LoVo (cell line): ENCODE measurements around the gene CHID1.

Source experiments
- DNase-seq: peaks from one replicate; pipeline ENCODE4 v3.0.0-alpha.2; 2016; ENCODE audit warnings: low spot score

Gene CHID1

DNA sequence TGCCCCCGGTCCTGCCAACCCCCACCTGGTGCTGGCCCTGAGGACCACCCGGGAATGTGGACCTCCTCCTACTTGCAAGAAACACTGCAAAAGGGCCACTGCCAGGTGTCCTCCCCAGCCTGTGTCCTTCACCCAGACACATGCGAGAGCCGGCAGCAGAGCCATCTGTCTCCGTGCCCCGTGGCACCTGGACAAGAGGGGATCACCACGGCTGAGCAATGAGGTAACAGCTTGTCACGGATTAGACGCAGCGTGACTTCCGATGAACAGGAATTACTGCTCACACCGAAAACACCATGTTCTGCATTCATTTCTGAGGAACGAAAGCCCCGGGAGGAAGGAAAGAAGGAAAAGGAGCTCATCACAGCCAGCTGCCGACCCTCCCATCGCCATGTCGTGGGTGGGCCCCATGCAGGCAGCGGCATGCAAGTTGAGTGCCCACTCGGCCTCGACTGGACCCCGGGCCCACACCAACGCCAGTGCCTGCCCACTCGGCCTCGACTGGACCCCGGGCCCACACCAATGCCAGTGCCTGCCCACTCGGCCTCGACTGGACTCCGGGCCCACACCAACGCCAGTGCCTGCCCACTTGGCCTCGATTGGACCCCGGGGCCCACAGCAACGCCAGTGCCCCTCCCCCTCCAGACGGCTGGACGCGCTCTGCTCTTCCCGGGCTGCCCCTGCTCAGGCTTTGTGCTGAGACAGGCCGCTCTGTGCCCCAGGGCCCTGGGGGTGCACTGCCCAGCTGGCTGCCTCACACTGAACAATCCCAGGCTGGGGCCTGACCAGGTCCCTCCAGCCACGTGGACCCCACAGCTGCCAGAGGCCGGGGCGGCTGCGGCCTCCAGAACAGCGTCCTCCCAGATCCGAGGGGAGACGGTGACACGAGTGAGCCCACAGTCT is 22.0 kb downstream of the CHID1 start:
- no peak for DNase-seq

DNA sequence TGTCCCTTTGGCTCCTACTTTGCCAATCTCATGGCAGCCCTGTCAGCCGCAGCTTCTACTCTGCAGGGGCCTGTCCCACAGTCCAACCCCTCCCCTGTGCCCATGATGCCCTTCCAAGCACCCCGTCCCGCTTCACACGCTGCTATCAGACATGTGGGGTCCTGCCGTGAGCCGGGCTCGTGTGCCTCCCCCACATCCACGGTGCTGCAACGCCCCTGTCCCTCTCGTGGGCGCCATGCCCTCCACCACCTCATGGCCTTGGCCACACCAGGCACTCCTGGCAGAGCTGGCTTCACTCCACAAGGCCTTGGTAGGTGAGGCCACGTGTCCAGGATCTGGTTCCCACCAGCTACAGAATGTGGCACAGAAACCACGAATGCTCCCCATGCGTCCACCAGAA is 23.0 kb downstream of the CHID1 start:
- no peak for DNase-seq

DNA sequence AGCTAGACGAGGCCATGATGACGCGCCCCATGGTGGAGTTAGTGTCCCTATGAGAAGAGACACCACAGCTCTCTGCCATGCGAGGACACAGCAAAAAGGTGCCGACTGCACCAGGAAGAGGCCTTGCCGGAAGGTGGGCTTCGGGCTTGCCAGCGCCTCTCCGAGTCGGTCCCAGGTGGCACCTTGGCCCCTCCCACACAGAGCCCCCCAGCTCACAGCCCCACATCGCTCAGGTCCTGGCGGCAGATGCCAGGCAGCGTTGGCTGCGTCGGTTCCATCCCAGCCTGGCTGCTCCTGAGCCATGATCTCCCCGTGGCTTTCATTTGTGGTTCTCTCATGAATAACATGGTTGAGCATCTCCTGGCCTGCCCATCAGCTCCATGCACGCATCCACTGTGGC is 24.0 kb downstream of the CHID1 start:
- DNase-seq, result no peak

DNA sequence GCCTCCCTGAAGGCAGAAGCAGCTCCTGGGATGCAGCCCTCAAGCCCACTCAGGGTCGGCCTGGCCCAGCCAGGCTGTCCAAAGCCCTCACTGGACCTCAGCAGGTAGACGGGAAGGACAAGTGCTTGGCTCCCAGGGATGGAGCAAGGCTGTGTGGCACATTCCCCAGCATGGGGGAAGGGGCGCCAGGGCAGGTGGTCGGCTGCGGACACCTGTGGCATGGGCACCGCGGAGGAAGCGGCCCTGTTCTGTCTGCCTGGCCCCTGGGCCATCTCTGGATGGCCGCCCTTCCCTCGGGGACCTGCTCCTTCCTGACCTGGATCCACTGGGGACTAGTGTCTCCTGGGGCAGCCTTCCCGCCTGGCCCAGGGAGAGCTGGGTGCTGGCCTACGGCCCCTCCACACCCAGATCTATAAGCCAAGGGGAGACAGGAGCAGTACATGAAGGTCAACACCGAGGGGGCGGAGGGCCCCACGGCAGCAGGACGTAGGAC is 26.0 kb downstream of the CHID1 start:
- DNase-seq, result no peak

DNA sequence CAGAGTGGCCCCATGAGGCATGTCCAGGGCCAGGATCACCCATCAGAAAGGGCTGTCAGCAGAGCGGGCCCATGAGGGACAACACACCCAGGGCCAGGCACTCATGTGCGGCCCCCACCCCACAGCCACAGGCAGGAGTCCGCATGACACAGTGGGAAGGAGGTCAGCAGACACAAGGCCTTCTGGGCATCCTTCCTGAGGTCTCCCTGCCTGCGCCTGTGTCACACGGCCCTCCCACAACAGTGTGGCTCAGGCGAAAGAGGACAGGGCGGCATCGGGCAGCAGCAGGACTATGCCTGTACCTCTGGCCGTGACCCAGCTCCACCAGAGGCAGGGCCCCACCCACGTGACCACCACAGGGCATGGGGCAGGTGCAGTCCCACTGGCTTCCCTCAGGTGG is 27.1 kb downstream of the CHID1 start:
- DNase-seq, result no peak

DNA sequence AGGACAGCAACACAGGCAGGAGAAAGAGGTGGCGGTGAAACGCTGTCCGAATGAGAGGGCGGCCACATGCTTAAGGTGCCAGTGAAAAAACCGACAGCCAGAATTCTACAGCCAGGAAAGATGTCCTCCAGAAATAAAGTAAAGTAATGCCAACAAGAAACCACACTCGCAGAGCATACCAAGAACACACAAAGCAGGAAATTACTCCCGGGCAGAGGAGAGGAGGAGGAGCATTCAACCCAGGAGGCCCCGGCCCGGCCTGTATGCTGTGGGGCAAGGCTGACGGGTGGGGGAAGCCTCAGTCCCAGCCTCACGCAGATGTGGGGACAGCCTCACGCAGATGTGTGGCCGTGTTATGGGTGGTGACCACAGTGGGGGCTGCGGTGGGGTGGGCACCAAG is 28.0 kb downstream of the CHID1 start:
- DNase-seq, result no peak

DNA sequence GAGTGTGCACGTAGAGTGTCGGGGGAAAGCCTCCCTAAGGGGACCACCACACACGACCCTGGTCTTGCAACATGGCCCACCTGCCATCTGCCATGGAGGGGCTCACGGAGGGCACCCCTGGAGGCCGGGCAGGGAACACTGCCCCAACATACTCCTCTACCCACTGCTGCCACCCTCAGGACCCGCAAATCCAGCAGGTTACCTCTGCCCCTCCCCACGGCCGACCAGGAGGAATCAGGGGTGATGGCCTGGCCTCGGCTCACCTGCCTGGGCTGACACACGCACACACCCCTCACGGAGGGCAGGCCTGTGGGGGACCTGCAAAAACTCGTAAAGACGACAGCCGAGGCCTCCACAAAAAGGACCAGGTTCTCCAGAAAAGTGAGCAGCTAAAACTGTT is 30.2 kb downstream of the CHID1 start:
- DNase-seq, result no peak

DNA sequence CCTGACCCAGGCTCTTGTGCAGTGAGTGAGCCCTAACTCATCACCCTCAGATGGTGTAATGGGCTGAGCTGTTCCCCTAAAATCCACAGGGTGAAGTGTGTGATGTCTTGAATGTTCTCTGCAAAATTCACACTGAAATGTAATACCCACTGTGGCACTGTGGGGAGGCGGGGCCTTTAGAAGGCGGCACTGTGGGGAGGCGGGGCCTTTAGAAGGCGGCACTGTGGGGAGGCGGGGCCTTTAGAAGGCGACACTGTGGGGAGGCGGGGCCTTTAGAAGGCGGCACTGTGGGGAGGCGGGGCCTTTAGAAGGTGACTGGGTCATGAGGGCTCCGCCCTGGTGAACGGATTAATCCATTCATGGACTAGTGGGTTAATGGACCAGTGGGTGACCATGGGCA is 33.0 kb downstream of the CHID1 start:
- DNase-seq, result no peak

DNA sequence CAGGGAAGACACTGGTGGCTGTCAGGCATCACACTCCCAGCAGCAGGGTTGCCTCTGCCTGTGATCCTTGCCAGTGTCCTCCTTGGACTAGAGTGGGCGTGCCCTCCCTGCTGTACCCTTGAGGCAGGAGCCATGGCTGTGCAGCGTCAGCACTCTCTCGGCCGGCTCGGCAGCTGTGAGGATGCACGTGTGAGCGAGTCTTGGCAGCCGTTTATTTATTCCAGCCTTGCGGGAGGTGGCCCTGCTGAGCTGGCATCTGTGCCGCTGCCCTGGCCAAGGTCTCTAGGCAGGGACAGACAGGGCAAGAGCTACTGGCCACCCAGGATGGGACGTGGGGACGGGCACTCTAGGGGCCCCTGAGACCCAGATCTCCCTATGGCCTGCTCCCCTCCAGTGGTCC is 34.1 kb downstream of the CHID1 start:
- DNase-seq, result no peak

DNA sequence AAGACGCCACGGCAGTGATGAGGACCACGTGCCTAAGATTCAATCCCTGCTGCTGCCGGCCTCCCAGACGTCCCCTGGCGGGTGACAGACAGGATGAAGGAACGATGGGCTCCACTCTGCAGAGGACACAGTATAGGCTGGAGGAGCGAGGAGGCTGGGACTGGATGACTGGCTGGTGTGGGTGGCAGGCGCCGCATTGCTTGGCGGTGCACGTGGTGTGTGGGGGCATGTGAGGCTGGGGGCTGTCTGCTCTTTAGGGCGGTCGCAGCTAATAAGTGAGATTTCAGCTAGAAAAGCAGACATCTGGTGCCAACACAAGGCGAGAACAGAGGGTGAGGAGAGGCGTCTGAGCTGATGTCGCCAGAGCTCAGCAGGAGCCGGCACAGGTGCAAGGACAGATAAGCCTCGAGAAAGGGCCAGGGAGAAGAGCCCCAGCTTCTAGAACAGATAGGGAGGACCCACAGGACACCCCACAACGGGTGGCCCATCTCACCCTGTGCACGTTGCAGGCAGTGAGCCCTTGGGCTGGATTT is 34.8 kb downstream of the CHID1 start:
- no peak for DNase-seq

DNA sequence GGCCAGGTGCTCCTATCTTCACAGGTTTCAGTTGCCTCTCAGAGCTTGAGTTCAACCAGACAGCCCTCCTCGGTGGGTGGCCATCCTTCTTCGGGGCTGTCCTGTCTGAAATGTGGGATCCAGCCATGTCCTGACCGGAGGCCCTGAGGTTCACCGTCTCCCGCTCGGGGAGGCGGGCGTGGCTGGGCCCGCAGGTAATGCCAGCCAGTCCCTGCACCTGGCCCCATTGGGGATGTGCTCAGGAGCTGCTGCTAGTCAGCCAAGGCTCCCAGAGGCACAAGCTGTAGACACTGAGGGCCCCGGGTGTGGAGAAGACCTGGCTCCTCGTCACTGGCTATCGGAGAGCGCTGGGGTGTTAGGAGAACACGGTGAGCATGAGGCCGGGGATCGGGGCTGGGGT is 35.4 kb downstream of the CHID1 start:
- DNase-seq, result no peak

DNA sequence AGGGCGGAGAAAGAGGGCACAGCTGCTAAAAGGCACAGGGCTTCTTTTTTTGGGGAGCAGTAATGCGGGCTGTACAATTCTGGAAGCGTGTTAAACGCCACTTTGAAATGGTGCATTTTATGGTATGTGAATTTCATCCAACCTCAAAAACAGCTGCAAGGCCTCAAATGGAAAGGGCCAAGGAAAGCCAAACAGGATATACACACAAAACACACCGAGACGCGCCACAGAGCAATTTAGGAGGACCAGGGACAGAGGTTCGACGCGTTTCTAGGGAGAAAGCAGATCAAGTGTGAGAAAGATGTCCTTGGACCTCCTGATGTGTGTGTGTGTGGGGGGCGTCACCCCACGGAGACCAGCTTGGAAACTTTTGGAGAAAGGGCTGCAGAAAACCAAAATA is 36.9 kb downstream of the CHID1 start:
- DNase-seq, result no peak

DNA sequence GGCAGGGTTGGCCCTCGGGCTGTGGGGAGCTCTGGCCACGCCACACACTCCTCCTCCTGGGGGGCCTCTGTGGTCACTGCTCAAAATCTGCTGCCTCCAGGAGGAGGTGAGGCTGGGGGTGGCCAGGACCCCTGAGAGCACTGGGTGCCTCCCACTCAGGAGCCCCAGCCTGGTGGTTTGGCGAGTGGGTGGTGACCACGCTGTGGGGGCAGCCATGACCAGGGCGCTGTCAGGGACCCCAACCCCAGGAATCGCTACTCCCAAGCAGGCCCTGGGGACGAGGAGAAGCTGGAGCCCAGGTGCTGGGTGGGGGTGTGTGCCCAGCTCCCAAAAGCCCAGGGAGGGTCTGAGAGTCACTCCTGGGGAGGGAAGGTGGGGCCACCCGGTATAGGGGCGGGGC is 37.8 kb downstream of the CHID1 start:
- no peak for DNase-seq

DNA sequence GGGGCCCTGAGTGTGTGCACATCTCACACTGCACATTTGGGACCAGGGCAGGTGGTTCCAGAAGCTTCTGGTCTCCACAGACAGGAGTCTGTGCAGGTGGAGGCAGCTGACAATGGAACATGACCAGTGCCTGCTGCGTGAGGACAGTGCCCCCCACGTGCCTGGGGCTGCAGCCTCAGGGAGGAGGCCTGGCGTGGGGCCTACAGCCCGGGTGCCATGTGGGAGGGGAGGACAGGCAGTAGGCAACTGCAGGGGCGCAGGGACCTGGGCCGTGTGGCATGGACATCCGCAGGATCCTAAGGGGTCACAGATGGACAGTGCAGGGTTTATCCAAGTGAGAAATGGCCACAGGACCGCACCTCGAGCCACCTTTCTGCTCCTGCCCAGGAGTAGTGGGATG is 39.1 kb downstream of the CHID1 start:
- no peak for DNase-seq

DNA sequence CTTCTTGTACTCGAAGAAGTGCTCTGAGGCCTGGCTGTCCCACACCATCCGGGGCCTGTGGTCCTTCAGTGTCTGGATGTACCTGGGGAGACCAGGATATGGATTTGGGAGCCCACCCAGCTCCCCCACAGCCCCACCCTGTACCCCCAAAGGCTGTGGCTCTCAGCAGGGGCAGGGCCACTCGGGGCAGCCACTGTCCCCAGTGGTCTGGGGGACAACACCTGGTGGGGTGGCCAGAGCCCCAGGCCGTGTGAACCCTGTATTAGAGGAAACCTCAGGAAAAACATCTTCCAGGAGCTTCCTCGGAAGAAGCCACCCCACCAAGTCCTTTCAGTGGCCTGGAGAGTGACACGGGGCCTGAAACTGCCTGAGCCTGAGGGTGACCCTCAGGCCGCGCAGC is 40.2 kb downstream of the CHID1 start:
- no peak for DNase-seq

DNA sequence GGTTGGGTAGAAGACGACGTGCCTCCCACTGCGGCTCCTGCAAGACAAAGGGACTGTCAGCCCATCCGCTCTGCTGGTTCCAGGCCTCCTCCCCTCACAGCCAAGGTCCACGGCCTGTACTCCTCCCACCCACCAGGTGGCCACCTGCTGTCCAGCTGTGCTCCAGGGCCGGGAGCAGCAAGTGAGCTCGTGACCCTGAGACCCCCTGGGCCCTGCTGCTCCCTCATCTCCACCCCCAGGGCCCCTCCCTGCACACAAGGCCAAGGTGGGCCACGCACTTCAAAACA is 40.5 kb downstream of the CHID1 start:
- no peak for DNase-seq

DNA sequence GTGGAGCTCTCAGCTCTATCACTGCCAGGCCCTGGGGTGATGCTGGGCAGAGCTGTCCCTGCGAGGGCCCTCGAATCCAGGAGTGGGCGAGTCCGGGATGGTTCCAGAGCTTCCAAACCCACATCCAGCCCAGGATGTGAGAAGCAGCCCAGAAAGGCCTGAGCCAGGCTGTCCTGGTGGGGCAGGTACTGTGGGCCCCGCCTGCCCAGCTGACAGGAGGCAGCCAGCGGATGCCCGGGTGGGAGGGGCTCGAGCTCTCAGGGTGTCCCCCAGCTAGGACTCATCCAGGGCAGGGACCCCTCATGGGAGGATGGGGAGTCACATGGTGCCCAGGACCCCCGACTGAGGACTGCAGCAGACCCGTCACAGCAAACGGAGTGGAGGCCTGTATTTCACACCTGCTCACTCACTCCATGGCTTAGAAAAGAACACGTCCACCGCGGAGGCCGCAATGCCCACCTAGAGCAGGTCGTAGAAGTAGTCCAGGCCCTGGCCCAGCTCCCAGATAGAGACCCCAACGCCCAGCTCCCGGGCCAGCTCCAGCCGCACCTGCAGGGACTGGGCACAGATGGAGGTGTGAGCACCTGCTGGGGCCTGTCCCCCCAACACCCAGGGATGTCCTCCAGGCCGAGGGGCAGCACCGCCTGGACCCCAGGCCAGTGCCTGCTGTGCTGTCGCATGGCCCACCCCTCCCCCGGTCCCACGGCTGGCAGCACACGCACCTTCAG is 41.0 kb downstream of the CHID1 start:
- no peak for DNase-seq

DNA sequence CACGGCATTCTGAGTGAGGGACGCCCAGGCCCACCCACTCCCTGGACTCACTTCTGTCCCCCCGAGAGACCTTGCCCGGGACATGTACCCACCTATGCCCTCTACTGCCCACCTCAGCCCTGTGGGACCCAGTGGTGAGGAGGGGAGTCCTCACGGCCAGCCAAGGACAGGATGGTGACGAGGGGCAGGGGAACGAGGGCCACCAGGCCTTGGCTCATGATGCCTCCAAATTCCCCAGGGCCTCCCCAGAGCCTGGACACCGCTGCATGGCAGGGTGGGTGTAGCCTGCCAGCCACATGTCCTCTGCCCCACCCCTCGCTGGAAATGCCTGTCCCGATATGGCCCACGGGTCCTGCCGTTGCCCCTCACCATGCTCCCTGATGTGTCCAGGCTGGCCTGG is 41.8 kb downstream of the CHID1 start:
- DNase-seq, result no peak

DNA sequence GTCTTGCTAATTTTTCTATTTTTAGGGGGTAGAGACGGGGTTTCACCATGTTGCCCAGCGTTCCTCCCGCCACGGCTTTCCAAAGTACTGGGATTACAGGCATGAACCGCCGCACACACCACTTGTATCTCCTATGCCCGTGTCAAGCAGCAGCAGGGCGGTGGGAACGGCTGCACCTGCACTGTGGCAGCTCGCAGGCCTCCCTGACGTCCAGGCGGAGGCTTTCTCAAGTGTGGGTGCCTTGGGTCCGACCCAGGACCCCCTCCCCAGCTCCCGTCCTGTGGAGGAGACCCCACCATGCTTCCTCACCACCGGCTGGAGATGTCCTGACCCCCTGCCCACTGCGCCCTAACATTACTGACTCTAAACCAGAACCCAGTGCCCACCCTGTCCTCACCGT is 42.2 kb downstream of the CHID1 start:
- DNase-seq, result no peak

DNA sequence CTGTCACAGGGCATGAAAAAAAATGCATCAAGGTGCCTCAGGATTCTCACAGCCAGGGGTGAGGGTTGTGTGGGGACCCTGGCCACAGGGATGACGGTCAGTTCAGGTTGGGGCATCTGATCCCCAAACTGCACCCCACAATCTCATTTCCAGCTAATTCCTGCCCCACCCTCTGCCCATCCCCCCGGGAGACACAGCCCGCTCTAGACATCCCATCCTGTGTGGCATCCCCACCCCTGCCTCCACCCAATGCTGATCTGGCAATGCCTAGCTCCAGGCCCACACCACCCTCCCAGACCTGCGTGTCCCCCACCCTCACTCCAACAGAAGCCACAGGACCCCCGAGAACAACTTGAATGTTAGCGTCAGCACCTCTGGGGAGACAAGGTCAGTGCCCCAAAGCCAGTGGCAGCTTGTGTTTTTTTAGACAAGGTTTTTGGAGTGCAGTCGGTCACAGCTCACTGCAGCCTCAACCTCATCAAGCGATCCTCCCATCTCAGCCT is 42.7 kb downstream of the CHID1 start:
- DNase-seq, result no peak

DNA sequence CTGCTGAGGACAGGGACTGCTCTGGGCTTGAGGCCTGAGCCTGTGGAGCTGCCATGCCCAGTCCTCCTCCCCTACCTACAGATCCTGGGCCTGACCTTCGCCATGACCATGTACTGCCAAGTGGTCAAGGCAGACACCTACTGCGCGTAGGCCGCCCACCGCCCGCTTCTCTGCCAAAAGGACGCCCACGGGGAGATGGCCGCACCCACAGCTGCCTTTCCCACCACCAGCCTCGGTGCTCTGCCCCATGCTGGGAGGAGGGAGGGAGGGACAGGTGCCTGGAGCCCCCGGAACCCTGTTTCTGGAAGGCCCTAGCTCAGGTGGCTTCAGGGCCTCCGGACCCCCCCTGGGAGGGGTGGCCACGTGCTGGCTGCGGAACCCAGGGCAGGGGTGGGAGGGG is 44.1 kb downstream of the CHID1 start:
- DNase-seq, result no peak

DNA sequence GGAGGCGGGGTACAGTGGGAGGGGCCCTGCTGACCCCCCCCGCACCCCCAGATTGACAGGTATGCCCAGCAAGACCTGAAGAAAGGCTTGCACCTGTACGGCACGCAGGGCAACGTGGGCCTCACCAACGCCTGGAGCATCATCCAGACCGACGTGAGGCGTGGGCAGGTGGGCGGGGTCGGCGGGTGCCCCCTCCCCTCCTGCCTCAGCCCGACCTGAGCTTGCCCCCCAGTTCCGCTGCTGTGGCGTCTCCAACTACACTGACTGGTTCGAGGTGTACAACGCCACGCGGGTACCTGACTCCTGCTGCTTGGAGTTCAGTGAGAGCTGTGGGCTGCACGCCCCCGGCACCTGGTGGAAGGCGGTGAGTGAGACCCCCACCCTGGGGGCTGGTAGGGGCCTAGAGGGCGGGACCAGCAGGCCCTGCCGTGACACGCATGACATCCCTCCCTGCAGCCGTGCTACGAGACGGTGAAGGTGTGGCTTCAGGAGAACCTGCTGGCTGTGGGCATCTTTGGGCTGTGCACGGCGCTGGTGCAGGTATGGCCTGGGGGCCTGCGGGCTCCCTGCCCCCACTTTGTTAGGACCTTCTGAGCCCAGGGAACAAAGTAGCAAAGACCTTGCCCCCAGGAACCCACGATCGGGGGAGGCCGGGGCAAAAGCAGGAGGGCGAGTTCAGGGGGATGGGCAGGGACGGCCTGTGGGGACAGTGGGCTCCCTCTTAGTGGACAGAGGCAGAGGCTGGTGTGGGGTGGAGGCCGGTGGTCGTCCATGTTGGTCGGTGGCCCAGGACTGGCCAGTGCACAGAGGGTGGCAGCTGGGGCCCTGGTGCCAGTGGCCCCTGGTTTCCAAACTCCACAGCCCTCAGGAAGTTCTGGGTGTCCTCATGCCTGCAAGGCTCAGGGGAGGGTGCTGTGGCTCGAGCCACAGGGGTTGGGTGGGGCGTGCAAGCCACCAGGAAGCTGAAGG is 44.9 kb downstream of the CHID1 start:
- no peak for DNase-seq
